Fibroblast of lung (primary cell): ENCODE data around the gene NLGN1. TPM values are rescaled to one million over a fixed set of nuclear protein-coding genes. Genes with fewer than 3 reads are reported as not detected.

Experiments used
- DNase-seq, 2 donors: peaks; one replicate each; pipeline versions ENCODE4 v3.0.0 to v3.0.0-alpha.2; 2010; ENCODE audit warnings: low read depth in 2 of 2
- H2AFZ ChIP-seq: 2 replicates; pipeline ENCODE4 v1.5.1; 2012; ENCODE audit warnings: low read length, control low read depth, inconsistent platforms
- H3K27ac ChIP-seq: 2 replicates; pipeline ENCODE4 v1.5.1; 2011; ENCODE audit warnings: low read length, control low read depth; ENCODE audit not compliant: insufficient read depth
- H3K27me3 ChIP-seq: 2 replicates; pipeline ENCODE4 v1.5.1; 2011; ENCODE audit warnings: mild to moderate bottlenecking, low read length; ENCODE audit not compliant: control insufficient read depth, insufficient read depth
- H3K36me3 ChIP-seq: 2 replicates; pipeline ENCODE4 v1.5.1; 2011; ENCODE audit warnings: low read length; ENCODE audit not compliant: control insufficient read depth, insufficient read depth
- H3K4me1 ChIP-seq: 2 replicates; pipeline ENCODE4 v1.5.1; 2011; ENCODE audit warnings: low read length; ENCODE audit not compliant: control insufficient read depth, insufficient read depth; ENCODE audit errors: extremely low read depth
- H3K4me2 ChIP-seq: 2 replicates; pipeline ENCODE4 v1.5.1; 2011; ENCODE audit warnings: low read length, control low read depth; ENCODE audit not compliant: insufficient read depth; ENCODE audit errors: extremely low read depth
- H3K4me3 ChIP-seq, 4 experiments: fragments of 200-600 bp in 1 of 4; sonication (generic) in 1 of 4; replicated peaks in 1 of 4; 2 replicates each; pipeline ENCODE4 v1.5.1; 2011 to 2016; ENCODE audit warnings: low read length in 4 of 4, low read depth in 3 of 4, mild to moderate bottlenecking in 3 of 4, control low read depth in 2 of 4, inconsistent platforms in 1 of 4, mixed read lengths in 1 of 4; ENCODE audit not compliant: insufficient read depth in 1 of 4; ENCODE audit errors: control extremely low read depth in 1 of 4
- H3K79me2 ChIP-seq: 2 replicates; pipeline ENCODE4 v1.5.1; 2012; ENCODE audit warnings: mild to moderate bottlenecking, low read length, inconsistent platforms; ENCODE audit not compliant: control insufficient read depth, insufficient read depth
- H3K9ac ChIP-seq: 2 replicates; pipeline ENCODE4 v1.5.1; 2011; ENCODE audit warnings: mild to moderate bottlenecking, low read length, control low read depth; ENCODE audit not compliant: insufficient read depth
- H3K9me3 ChIP-seq: 2 replicates; pipeline ENCODE4 v1.5.1; 2012; ENCODE audit warnings: low read depth, low read length; ENCODE audit not compliant: control insufficient read depth, insufficient read depth
- H4K20me1 ChIP-seq: 2 replicates; pipeline ENCODE4 v1.5.1; 2011; ENCODE audit warnings: low read length; ENCODE audit not compliant: control insufficient read depth, insufficient read depth; ENCODE audit errors: extremely low read depth
- CTCF ChIP-seq, 2 donors: IDR thresholded peaks in 1 of 2; conservative IDR thresholded peaks in 1 of 2; 1 replicate in 1 of 2; 2 replicates in 1 of 2; pipeline ENCODE4 v1.5.1; 2011 to 2012; ENCODE audit warnings: low read length in 2 of 2, control low read depth in 1 of 2, inconsistent platforms in 1 of 2, low read depth in 1 of 2, mild to moderate bottlenecking in 1 of 2
- EZH2 ChIP-seq: IDR thresholded peaks from 2 replicates; pipeline ENCODE4 v1.5.1; 2012; ENCODE audit warnings: low read length, control low read depth, mild to moderate bottlenecking; ENCODE audit errors: missing control alignments
- polyA plus RNA-seq, 2 donors: library from polyadenylated mRNA; depleted of rRNA in 1 of 2; stranded (reverse) in 1 of 2; unstranded in 1 of 2; fragments of >200 nt; gene quantifications; 2 replicates each; pipeline ENCODE4 v1.2.1, GENCODE V29; 2011 to 2012; ENCODE audit warnings: missing spikeins in 1 of 2
- total RNA-seq: library from RNA; depleted of rRNA; stranded (reverse); fragments of >200 nt; gene quantifications from 2 replicates; pipeline ENCODE4 v1.2.1, GENCODE V29; 2014

The NLGN1 gene
- total and polyA plus RNA-seq, 2 donors (not counting 1 experiment from before 2014, with no cell fraction given): 0.61 to 2.1 TPM

GRCh38 chr3:173755161-173755560 lies 357.6 kb downstream of the NLGN1 start:
- H3K9me3 ChIP-seq: no peaks in the 10 kb centered on the region
- no peak overlapping the region for H2AFZ ChIP-seq
- H3K79me2 ChIP-seq: no peaks in the 10 kb centered on the region
- H3K27me3 ChIP-seq: no peaks in the 10 kb centered on the region
- no peaks in the 10 kb centered on the region for H4K20me1 ChIP-seq
- H3K27ac ChIP-seq: no peak overlapping the region
- TF ChIP-seq EZH2 (no peak), CTCF (conservative IDR thresholded peaks at IDR 0.05 in 1 of 2, IDR thresholded peaks at IDR 0.05 in 1 of 2; ENCODE audit: low read depth in 1 of 2, low read length in 2 of 2) (no peak)
- no peak overlapping the region for H3K9ac ChIP-seq
- H3K4me3 ChIP-seq: no peak overlapping the region
- H3K4me1 ChIP-seq: no peaks in the 10 kb centered on the region
- no peak overlapping the region for H3K4me2 ChIP-seq
- DNase-seq: no peak
- H3K36me3 ChIP-seq: no peaks in the 10 kb centered on the region

DNA sequence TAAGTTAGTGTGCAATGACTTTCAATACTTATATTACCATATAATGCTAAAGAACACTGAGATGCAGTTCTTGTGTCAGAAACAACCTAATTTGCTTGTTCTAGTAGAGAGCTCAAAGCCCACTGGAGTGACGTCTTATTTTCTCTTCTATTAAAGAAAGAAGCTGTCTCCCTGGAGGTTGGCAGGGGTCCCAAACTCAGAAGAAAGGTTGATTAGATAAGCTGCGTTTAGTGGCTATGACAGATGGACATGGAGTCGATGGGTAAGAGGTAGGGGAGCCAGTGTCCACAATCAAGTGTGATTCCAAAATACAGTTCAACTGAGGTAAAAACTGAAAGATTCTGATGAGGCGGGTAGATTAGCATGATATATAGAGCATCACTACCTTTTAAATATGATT lies 363.6 kb downstream of the NLGN1 start:
- Histone ChIP-seq H3K4me2 (no peak overlapping the region), H3K36me3 (no peaks in the 10 kb centered on the region), H3K9ac (no peak overlapping the region), H4K20me1 (no peaks in the 10 kb centered on the region), H3K27me3 (no peaks in the 10 kb centered on the region), H2AFZ (no peak overlapping the region), H3K4me1 (no peaks in the 10 kb centered on the region), H3K4me3 (no peak overlapping the region), H3K9me3 (no peaks in the 10 kb centered on the region), H3K79me2 (no peaks in the 10 kb centered on the region), H3K27ac (no peak overlapping the region)
- no peak for TF ChIP-seq CTCF (conservative IDR thresholded peaks at IDR 0.05 in 1 of 2, IDR thresholded peaks at IDR 0.05 in 1 of 2; ENCODE audit: low read depth in 1 of 2, low read length in 2 of 2)
- TF ChIP-seq EZH2: no peak
- no peak for DNase-seq

DNA sequence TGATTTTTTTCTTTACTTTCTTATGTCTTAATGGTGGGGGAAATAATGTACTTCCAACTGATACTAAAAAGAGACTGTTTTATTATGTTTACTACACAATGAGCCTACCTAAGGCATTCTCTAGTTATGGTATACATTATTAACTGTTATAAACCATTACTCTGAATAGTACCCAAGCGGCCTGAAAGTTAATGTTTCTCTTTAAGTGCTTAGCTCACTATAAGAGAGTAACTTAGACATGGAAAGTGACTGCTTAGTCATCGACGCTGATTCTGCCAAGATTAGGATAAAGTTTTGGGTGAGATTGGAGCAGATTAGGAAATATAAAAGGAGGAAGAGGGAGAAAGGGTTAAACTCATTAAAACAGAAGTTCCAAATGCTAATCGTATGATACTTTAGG lies 365.0 kb downstream of the NLGN1 start:
- DNase-seq: peak; percentile 12 to 36
- H3K4me3 ChIP-seq: no peak overlapping the region

More for the DNA sequence above, 365.0 kb downstream of the NLGN1 start:
- Histone ChIP-seq H3K9me3 (no peaks in the 10 kb centered on the region), H3K27me3 (no peaks in the 10 kb centered on the region), H4K20me1 (no peaks in the 10 kb centered on the region), H3K79me2 (no peaks in the 10 kb centered on the region), H3K27ac (no peak overlapping the region), H3K36me3 (no peaks in the 10 kb centered on the region), H2AFZ (no peak overlapping the region), H3K4me2 (no peak overlapping the region), H3K4me1 (no peaks in the 10 kb centered on the region), H3K9ac (no peak overlapping the region)
- no peak for TF ChIP-seq EZH2
- TF ChIP-seq CTCF (conservative IDR thresholded peaks at IDR 0.05 in 1 of 2, IDR thresholded peaks at IDR 0.05 in 1 of 2; ENCODE audit: low read depth in 1 of 2, low read length in 2 of 2): no peak
